ENCODE data around the gene ALX1.

ALX1 gene

GRCh38 chr12:85280165-85280983 is at the start of gene ALX1:
Gene ALX1, plus strand, starts transcription at chr12:85280220. Its CDS starts 42 bp downstream, at chr12:85280262.
- DNase-seq (ENCODE audit: extremely low spot score, insufficient read length, low read depth) (no peak), FAIRE-seq (peak; percentile 12)

GRCh38 chr12:85237327-85237726 is 42.7 kb upstream of the ALX1 start:
- DNase-seq (ENCODE audit: extremely low spot score, insufficient read length, low read depth) = no peak
- no peak for FAIRE-seq

GRCh38 chr12:85244561-85244960 is 35.5 kb upstream of the ALX1 start:
- DNase-seq (ENCODE audit: extremely low spot score, insufficient read length, low read depth) = no peak

GRCh38 chr12:85253853-85254252 is 26.2 kb upstream of the ALX1 start:
- DNase-seq (ENCODE audit: extremely low spot score, insufficient read length, low read depth) = no peak
- no peak for FAIRE-seq

More at GRCh38 chr12:85244561-85244960, 35.5 kb upstream of the ALX1 start:
- no peak for FAIRE-seq

GRCh38 chr12:85257671-85258070 is 22.3 kb upstream of the ALX1 start:
- FAIRE-seq = no peak
- no peak for DNase-seq (ENCODE audit: extremely low spot score, insufficient read length, low read depth)

GRCh38 chr12:85260447-85260846 is 19.6 kb upstream of the ALX1 start:
- DNase-seq (ENCODE audit: extremely low spot score, insufficient read length, low read depth) (no peak), FAIRE-seq (no peak)

- no peak for DNase-seq (ENCODE audit: extremely low spot score, insufficient read length, low read depth)
- no peak for FAIRE-seq
Measured at GRCh38 chr12:85260896-85261295, 19.1 kb upstream of the ALX1 start.

- no peak for DNase-seq (ENCODE audit: extremely low spot score, insufficient read length, low read depth)
- no peak for FAIRE-seq
Measured at GRCh38 chr12:85266356-85266755, 13.7 kb upstream of the ALX1 start.

- FAIRE-seq = no peak
Measured at GRCh38 chr12:85273381-85274314, 6.4 kb upstream of the ALX1 start.

GRCh38 chr12:85274315-85274651 is 5.7 kb upstream of the ALX1 start:
- FAIRE-seq (no peak), DNase-seq (ENCODE audit: extremely low spot score, insufficient read length, low read depth) (no peak)

More at GRCh38 chr12:85273381-85274314, 6.4 kb upstream of the ALX1 start:
- DNase-seq (ENCODE audit: extremely low spot score, insufficient read length, low read depth) = no peak

- DNase-seq (ENCODE audit: extremely low spot score, insufficient read length, low read depth) (no peak), FAIRE-seq (no peak)
Measured at GRCh38 chr12:85275374-85275773, 4.6 kb upstream of the ALX1 start.

- DNase-seq (ENCODE audit: extremely low spot score, insufficient read length, low read depth) (no peak), FAIRE-seq (no peak)
Measured at GRCh38 chr12:85277191-85277590, 2.8 kb upstream of the ALX1 start.

GRCh38 chr12:85277900-85278597 is 2.0 kb upstream of the ALX1 start:
- no peak for FAIRE-seq
- DNase-seq (ENCODE audit: extremely low spot score, insufficient read length, low read depth) = no peak

GRCh38 chr12:85278598-85279448 is 1.2 kb upstream of the ALX1 start:
- DNase-seq (ENCODE audit: extremely low spot score, insufficient read length, low read depth) (no peak), FAIRE-seq (no peak)

GRCh38 chr12:85279449-85280164 is 413 bp upstream of the ALX1 start:
- FAIRE-seq = no peak
- no peak for DNase-seq (ENCODE audit: extremely low spot score, insufficient read length, low read depth)

- no peak for DNase-seq (ENCODE audit: extremely low spot score, insufficient read length, low read depth)
- no peak for FAIRE-seq
Measured at GRCh38 chr12:85280984-85281630, 1.1 kb downstream of the ALX1 start.

- FAIRE-seq (no peak), DNase-seq (ENCODE audit: extremely low spot score, insufficient read length, low read depth) (no peak)
Measured at GRCh38 chr12:85281636-85282312, 1.8 kb downstream of the ALX1 start.

- FAIRE-seq (no peak), DNase-seq (ENCODE audit: extremely low spot score, insufficient read length, low read depth) (no peak)
Measured at GRCh38 chr12:85283560-85283959, 3.5 kb downstream of the ALX1 start.
